ENCODE results near the gene TMEM255B. TPM values are rescaled to one million over a fixed set of nuclear protein-coding genes. Genes with fewer than 3 reads are reported as not detected.
A peak's percentile ranks its signal among the peaks of the same experiment; 100 is the strongest.

The TMEM255B gene
- total and polyA plus RNA-seq, 7 experiments from 2014 or later, result 0.08 to 3.3 (median 1.3) TPM; not detected in 1

- Mint-ChIP-seq H3K4me1 (peaks cover 8 to 14% (median 13%) of the 10 kb centered on the region in 7 donors), H3K27me3 (peaks cover 0 to 3% (median 0%) of the 10 kb centered on the region in 5 donors), H3K36me3 (peaks cover 0 to 12% (median 0%) of the 10 kb centered on the region in 5 donors), H3K27ac (no peak overlapping the region), H3K9me3 (peaks cover 0 to 18% (median 9%) of the 10 kb centered on the region in 11 donors), H3K4me3 (no peak overlapping the region)
- Histone ChIP-seq H3K27me3 (ENCODE audit: control insufficient read depth in 2 of 2, insufficient read depth in 2 of 2, low read length in 2 of 2) (no peaks in the 10 kb centered on the region), H3K36me3 (ENCODE audit: control insufficient read depth in 2 of 3, insufficient read depth in 3 of 3, low read length in 3 of 3) (no peaks in the 10 kb centered on the region), H3K27ac (ENCODE audit: low read depth, low read length) (no peak overlapping the region), H3K4me3 (ENCODE audit: low read length) (no peak overlapping the region), H3K4me1 (ENCODE audit: control insufficient read depth in 2 of 2, insufficient read depth in 2 of 2, low read length in 2 of 2) (peaks cover 3 to 4% of the 10 kb centered on the region in 2 donors), H3K9me3 (ENCODE audit: control insufficient read depth in 2 of 3, low read length in 3 of 3) (peaks cover 0 to 21% (median 0%) of the 10 kb centered on the region in 3 experiments)
- POLR2A ChIA-PET, result no interaction called here
- no peak for DNase-seq
- intact Hi-C loops (cut with micrococcal nuclease), result loop anchor here in 1 of 2 donors (10.0 kb wide), 1 partner anchor 183 kb away; no protein-coding TSS in a partner anchor
- CTCF ChIA-PET, result no interaction called here
- no peak for ATAC-seq
Observed at GRCh38 chr13:113811081-113811928, 52.3 kb downstream of the TMEM255B start.

- Histone ChIP-seq H3K4me1 (ENCODE audit: control insufficient read depth in 2 of 2, insufficient read depth in 2 of 2, low read length in 2 of 2) (peaks cover 10 to 11% of the 10 kb centered on the region in 2 donors), H3K36me3 (ENCODE audit: control insufficient read depth in 2 of 3, insufficient read depth in 3 of 3, low read length in 3 of 3) (no peaks in the 10 kb centered on the region), H3K4me3 (ENCODE audit: low read length) (no peak overlapping the region), H3K27me3 (ENCODE audit: control insufficient read depth in 2 of 2, insufficient read depth in 2 of 2, low read length in 2 of 2) (no peaks in the 10 kb centered on the region), H3K9me3 (ENCODE audit: control insufficient read depth in 2 of 3, low read length in 3 of 3) (peaks cover 0 to 21% (median 0%) of the 10 kb centered on the region in 3 experiments), H3K27ac (ENCODE audit: low read depth, low read length) (no peak overlapping the region)
- Mint-ChIP-seq H3K36me3 (peaks cover 0 to 15% (median 0%) of the 10 kb centered on the region in 5 donors), H3K4me3 (no peak overlapping the region), H3K9me3 (peaks cover 0 to 18% (median 9%) of the 10 kb centered on the region in 11 donors), H3K27me3 (peaks cover 0 to 3% (median 0%) of the 10 kb centered on the region in 5 donors), H3K4me1 (peaks cover 13 to 24% (median 21%) of the 10 kb centered on the region in 7 donors), H3K27ac (no peak overlapping the region)
- DNase-seq (no peak), ATAC-seq (no peak)
- POLR2A ChIA-PET, result no interaction called here
- intact Hi-C loops (cut with micrococcal nuclease), result loop anchor here in 1 of 2 donors (10.0 kb wide), 1 partner anchor 182 kb away; no protein-coding TSS in a partner anchor
- CTCF ChIA-PET, result no interaction called here
Observed at GRCh38 chr13:113812178-113813040, 53.4 kb downstream of the TMEM255B start.

GRCh38 chr13:113813070-113813748 is 54.2 kb downstream of the TMEM255B start:
- intact Hi-C loops (cut with micrococcal nuclease), result loop anchor here in 1 of 2 donors (10.0 kb wide), 1 partner anchor 182 kb away; no protein-coding TSS in a partner anchor
- CTCF ChIA-PET, result no interaction called here

DNA sequence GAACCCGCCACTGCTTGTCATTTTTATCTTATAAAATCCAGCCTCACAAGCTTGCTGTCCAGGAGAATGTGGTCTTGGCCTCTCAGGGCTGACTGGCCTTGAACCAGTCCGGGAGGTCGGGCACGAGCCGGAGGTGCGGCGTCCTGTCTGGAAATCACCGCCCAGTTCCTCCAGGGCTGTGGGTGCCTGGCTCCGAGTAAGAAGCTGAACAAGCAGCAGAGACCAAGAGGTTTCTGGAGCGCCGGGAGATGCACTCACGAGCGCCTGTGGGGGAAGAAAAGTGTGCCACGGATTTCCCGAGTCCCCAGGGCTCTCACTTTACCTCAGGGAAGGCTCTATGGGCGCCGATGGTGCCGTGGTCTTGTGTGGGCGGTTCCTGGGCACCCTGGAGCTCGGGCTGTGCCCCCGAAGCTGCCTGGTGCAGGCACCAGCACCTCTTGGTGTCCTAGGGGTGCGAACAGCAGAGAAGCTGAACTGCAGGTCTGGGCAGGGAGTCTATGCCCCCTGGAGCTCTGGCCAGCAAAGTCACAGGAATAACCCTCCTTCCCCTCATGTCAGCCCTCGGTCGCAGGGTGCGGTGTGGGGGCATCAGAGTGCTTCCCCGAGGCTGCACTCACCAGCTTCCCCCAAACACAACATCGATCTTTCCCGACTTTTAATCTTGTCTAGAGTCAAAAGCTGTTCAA is 54.9 kb downstream of the TMEM255B start:
- ATAC-seq (no peak), DNase-seq (no peak)
- Mint-ChIP-seq H3K4me3 (peak overlapping the region in 1 of 10 donors; percentile 31), H3K9me3 (peaks cover 0 to 6% (median 2%) of the 10 kb centered on the region in 11 donors), H3K4me1 (peaks cover 13 to 27% (median 23%) of the 10 kb centered on the region in 7 donors), H3K27me3 (peaks cover 0 to 3% (median 0%) of the 10 kb centered on the region in 5 donors), H3K36me3 (peaks cover 0 to 15% (median 0%) of the 10 kb centered on the region in 5 donors), H3K27ac (peak overlapping the region in 1 of 9 donors; percentile 29)
- no peaks in the 10 kb centered on the region for H3K36me3 ChIP-seq (ENCODE audit: control insufficient read depth in 2 of 3, insufficient read depth in 3 of 3, low read length in 3 of 3)
- ChIA-PET POLR2A (no interaction called here), CTCF (interaction anchor here (0.7 to 1.2 kb wide), 3 partner anchors 12 to 412 kb away, joined by 3 read pairs; no protein-coding TSS in a partner anchor)
- H3K9me3 ChIP-seq (ENCODE audit: control insufficient read depth in 2 of 3, low read length in 3 of 3), result peaks cover 0 to 8% (median 0%) of the 10 kb centered on the region in 3 experiments
- peaks cover 10 to 11% of the 10 kb centered on the region in 2 donors for H3K4me1 ChIP-seq (ENCODE audit: control insufficient read depth in 2 of 2, insufficient read depth in 2 of 2, low read length in 2 of 2)
- no peak overlapping the region for H3K27ac ChIP-seq (ENCODE audit: low read depth, low read length)
- no peak overlapping the region for H3K4me3 ChIP-seq (ENCODE audit: low read length)
- H3K27me3 ChIP-seq (ENCODE audit: control insufficient read depth in 2 of 2, insufficient read depth in 2 of 2, low read length in 2 of 2), result no peaks in the 10 kb centered on the region
- intact Hi-C loops (cut with micrococcal nuclease), result loop anchor here in 1 of 2 donors (10.0 kb wide), 1 partner anchor 181 kb away; no protein-coding TSS in a partner anchor

More at GRCh38 chr13:113813070-113813748, 54.2 kb downstream of the TMEM255B start:
- Mint-ChIP-seq H3K4me3 (no peak overlapping the region), H3K9me3 (peaks cover 0 to 12% (median 6%) of the 10 kb centered on the region in 11 donors), H3K27me3 (peaks cover 0 to 3% (median 0%) of the 10 kb centered on the region in 5 donors), H3K4me1 (peaks cover 13 to 27% (median 23%) of the 10 kb centered on the region in 7 donors), H3K27ac (no peak overlapping the region), H3K36me3 (peaks cover 0 to 17% (median 0%) of the 10 kb centered on the region in 5 donors)
- POLR2A ChIA-PET, result no interaction called here
- Histone ChIP-seq H3K4me3 (ENCODE audit: low read length) (no peak overlapping the region), H3K27ac (ENCODE audit: low read depth, low read length) (no peak overlapping the region), H3K4me1 (ENCODE audit: control insufficient read depth in 2 of 2, insufficient read depth in 2 of 2, low read length in 2 of 2) (peaks cover 10 to 11% of the 10 kb centered on the region in 2 donors), H3K9me3 (ENCODE audit: control insufficient read depth in 2 of 3, low read length in 3 of 3) (peaks cover 0 to 15% (median 0%) of the 10 kb centered on the region in 3 experiments), H3K36me3 (ENCODE audit: control insufficient read depth in 2 of 3, insufficient read depth in 3 of 3, low read length in 3 of 3) (no peaks in the 10 kb centered on the region), H3K27me3 (ENCODE audit: control insufficient read depth in 2 of 2, insufficient read depth in 2 of 2, low read length in 2 of 2) (no peaks in the 10 kb centered on the region)
- ATAC-seq (no peak), DNase-seq (no peak)

- peak overlapping the region in 1 of 9 donors; percentile 29 for H3K27ac Mint-ChIP-seq
- no peak for DNase-seq
- Histone ChIP-seq H3K4me1 (ENCODE audit: control insufficient read depth in 2 of 2, insufficient read depth in 2 of 2, low read length in 2 of 2) (peaks cover 10 to 11% of the 10 kb centered on the region in 2 donors), H3K4me3 (ENCODE audit: low read length) (no peak overlapping the region), H3K36me3 (ENCODE audit: control insufficient read depth in 2 of 3, insufficient read depth in 3 of 3, low read length in 3 of 3) (peaks cover 0 to 5% (median 0%) of the 10 kb centered on the region in 3 experiments), H3K27ac (ENCODE audit: low read depth, low read length) (no peak overlapping the region), H3K9me3 (ENCODE audit: control insufficient read depth in 2 of 3, low read length in 3 of 3) (peaks cover 0 to 6% (median 0%) of the 10 kb centered on the region in 3 experiments), H3K27me3 (ENCODE audit: control insufficient read depth in 2 of 2, insufficient read depth in 2 of 2, low read length in 2 of 2) (no peaks in the 10 kb centered on the region)
- intact Hi-C loops (cut with micrococcal nuclease), result loop anchor here in 1 of 2 donors (10.0 kb wide), 1 partner anchor 180 kb away; no protein-coding TSS in a partner anchor
- no peak for ATAC-seq
- peaks cover 0 to 3% (median 0%) of the 10 kb centered on the region in 5 donors for H3K27me3 Mint-ChIP-seq
- H3K9me3 Mint-ChIP-seq, result peaks cover 0 to 5% (median 2%) of the 10 kb centered on the region in 11 donors
- H3K4me1 Mint-ChIP-seq, result peaks cover 13 to 27% (median 23%) of the 10 kb centered on the region in 7 donors
- CTCF ChIA-PET, result interaction anchor here (0.7 to 1.2 kb wide), 3 partner anchors 12 to 412 kb away, joined by 3 read pairs; no protein-coding TSS in a partner anchor
- POLR2A ChIA-PET, result no interaction called here
- H3K36me3 Mint-ChIP-seq, result peaks cover 0 to 15% (median 0%) of the 10 kb centered on the region in 5 donors
- H3K4me3 Mint-ChIP-seq, result peak overlapping the region in 1 of 10 donors; percentile 31
Observed at GRCh38 chr13:113814435-113814821, 55.4 kb downstream of the TMEM255B start.
